Measurements from ENCODE around the gene CRELD2. TPM values are rescaled to one million over a fixed set of nuclear protein-coding genes. Genes with fewer than 3 reads are reported as not detected.
"Not testable (repeated sequence)": the region's sequence is repeated elsewhere in the genome, so short reads cannot be mapped to it uniquely, and the experiment has no call there.

CRELD2 gene
- total and polyA plus RNA-seq, 4 donors: 12.6 to 43.5 (median 36.4) TPM

GRCh38 chr22:49943771-49944398 is 25.5 kb downstream of the CRELD2 start:
- H3K9me3 ChIP-seq (ENCODE audit: control insufficient read depth, low read length): no peaks in the 10 kb centered on the region
- no peak overlapping the region for H3K4me3 ChIP-seq (ENCODE audit: low read length in 2 of 2)
- H3K4me1 ChIP-seq (ENCODE audit: control insufficient read depth in 1 of 2, insufficient read depth in 2 of 2, low read length in 2 of 2): no peaks in the 10 kb centered on the region
- H3K27ac ChIP-seq (ENCODE audit: low read depth in 1 of 2, low read length in 2 of 2): no peak overlapping the region
- intact Hi-C loops (cut with DNase I): no loop called here
- 89 to 90% methylated on average over 25 of the region's 25 CpGs for WGBS, 2 donors
- no peaks in the 10 kb centered on the region for H3K36me3 ChIP-seq (ENCODE audit: control insufficient read depth in 1 of 2, insufficient read depth in 2 of 2, low read length in 1 of 2)
- ATAC-seq (ENCODE audit: low FRiP score) (no peak), DNase-seq (no peak)
- no peaks in the 10 kb centered on the region for H3K27me3 ChIP-seq (ENCODE audit: control insufficient read depth in 1 of 2, insufficient read depth in 2 of 2, low read length in 1 of 2)

GRCh38 chr22:49944399-49944891 is 26.0 kb downstream of the CRELD2 start:
- intact Hi-C loops (cut with DNase I): no loop called here
- Histone ChIP-seq H3K27me3 (ENCODE audit: control insufficient read depth in 1 of 2, insufficient read depth in 2 of 2, low read length in 1 of 2) (no peaks in the 10 kb centered on the region), H3K4me3 (ENCODE audit: low read length in 2 of 2) (no peak overlapping the region), H3K9me3 (ENCODE audit: control insufficient read depth, low read length) (no peaks in the 10 kb centered on the region), H3K36me3 (ENCODE audit: control insufficient read depth in 1 of 2, insufficient read depth in 2 of 2, low read length in 1 of 2) (no peaks in the 10 kb centered on the region), H3K27ac (ENCODE audit: low read depth in 1 of 2, low read length in 2 of 2) (no peak overlapping the region), H3K4me1 (ENCODE audit: control insufficient read depth in 1 of 2, insufficient read depth in 2 of 2, low read length in 2 of 2) (no peaks in the 10 kb centered on the region)
- ATAC-seq (ENCODE audit: low FRiP score) (no peak), DNase-seq (no peak)
- WGBS, 2 donors: 96% methylated on average over 13 of the region's 13 CpGs

- H3K4me1 ChIP-seq (ENCODE audit: control insufficient read depth in 1 of 2, insufficient read depth in 2 of 2, low read length in 2 of 2); H3K27ac ChIP-seq (ENCODE audit: low read depth in 1 of 2, low read length in 2 of 2); H3K4me3 ChIP-seq (ENCODE audit: low read length in 2 of 2); H3K27me3 ChIP-seq (ENCODE audit: control insufficient read depth in 1 of 2, insufficient read depth in 2 of 2, low read length in 1 of 2); H3K36me3 ChIP-seq (ENCODE audit: control insufficient read depth in 1 of 2, insufficient read depth in 2 of 2, low read length in 1 of 2); ATAC-seq (ENCODE audit: low FRiP score); H3K9me3 ChIP-seq (ENCODE audit: control insufficient read depth, low read length); DNase-seq; intact Hi-C loops (cut with DNase I): not testable (repeated sequence)
- WGBS, 2 donors: 89 to 92% methylated on average over 17 of the region's 17 CpGs
These were observed 26.8 kb downstream of the CRELD2 start for GRCh38 chr22:49945042-49945794.

- H3K9me3 ChIP-seq (ENCODE audit: control insufficient read depth, low read length): no peaks in the 10 kb centered on the region
- no peaks in the 10 kb centered on the region for H3K27me3 ChIP-seq (ENCODE audit: control insufficient read depth in 1 of 2, insufficient read depth in 2 of 2, low read length in 1 of 2)
- no peak for ATAC-seq (ENCODE audit: low FRiP score)
- no peak for DNase-seq
- H3K27ac ChIP-seq (ENCODE audit: low read depth in 1 of 2, low read length in 2 of 2): no peak overlapping the region
- H3K4me3 ChIP-seq (ENCODE audit: low read length in 2 of 2): no peak overlapping the region
- intact Hi-C loops (cut with DNase I): no loop called here
- 92 to 93% methylated on average over 17 of the region's 17 CpGs for WGBS, 2 donors
- no peaks in the 10 kb centered on the region for H3K4me1 ChIP-seq (ENCODE audit: control insufficient read depth in 1 of 2, insufficient read depth in 2 of 2, low read length in 2 of 2)
- no peaks in the 10 kb centered on the region for H3K36me3 ChIP-seq (ENCODE audit: control insufficient read depth in 1 of 2, insufficient read depth in 2 of 2, low read length in 1 of 2)
These were observed 28.3 kb downstream of the CRELD2 start for GRCh38 chr22:49946612-49947295.

GRCh38 chr22:49947296-49947622 is 28.8 kb downstream of the CRELD2 start:
- Histone ChIP-seq H3K9me3 (ENCODE audit: control insufficient read depth, low read length) (no peaks in the 10 kb centered on the region), H3K36me3 (ENCODE audit: control insufficient read depth in 1 of 2, insufficient read depth in 2 of 2, low read length in 1 of 2) (no peaks in the 10 kb centered on the region), H3K27me3 (ENCODE audit: control insufficient read depth in 1 of 2, insufficient read depth in 2 of 2, low read length in 1 of 2) (no peaks in the 10 kb centered on the region), H3K4me1 (ENCODE audit: control insufficient read depth in 1 of 2, insufficient read depth in 2 of 2, low read length in 2 of 2) (no peaks in the 10 kb centered on the region), H3K27ac (ENCODE audit: low read depth in 1 of 2, low read length in 2 of 2) (no peak overlapping the region), H3K4me3 (ENCODE audit: low read length in 2 of 2) (no peak overlapping the region)
- intact Hi-C loops (cut with DNase I): no loop called here
- no peak for ATAC-seq (ENCODE audit: low FRiP score)
- DNase-seq: no peak
- 85 to 86% methylated on average over 6 of the region's 6 CpGs for WGBS, 2 donors

GRCh38 chr22:49948116-49948957 is 29.9 kb downstream of the CRELD2 start:
- DNase-seq (no peak), ATAC-seq (ENCODE audit: low FRiP score) (no peak)
- Histone ChIP-seq H3K9me3 (ENCODE audit: control insufficient read depth, low read length) (no peaks in the 10 kb centered on the region), H3K36me3 (ENCODE audit: control insufficient read depth in 1 of 2, insufficient read depth in 2 of 2, low read length in 1 of 2) (no peaks in the 10 kb centered on the region), H3K27ac (ENCODE audit: low read depth in 1 of 2, low read length in 2 of 2) (no peak overlapping the region), H3K4me3 (ENCODE audit: low read length in 2 of 2) (no peak overlapping the region), H3K4me1 (ENCODE audit: control insufficient read depth in 1 of 2, insufficient read depth in 2 of 2, low read length in 2 of 2) (no peaks in the 10 kb centered on the region), H3K27me3 (ENCODE audit: control insufficient read depth in 1 of 2, insufficient read depth in 2 of 2, low read length in 1 of 2) (no peaks in the 10 kb centered on the region)
- WGBS, 2 donors: 90 to 91% methylated on average over 23 of the region's 23 CpGs
- intact Hi-C loops (cut with DNase I): no loop called here

GRCh38 chr22:49948958-49949913 is 30.8 kb downstream of the CRELD2 start:
- DNase-seq: no peak
- no peak for ATAC-seq (ENCODE audit: low FRiP score)
- intact Hi-C loops (cut with DNase I): no loop called here
- H3K27me3 ChIP-seq (ENCODE audit: control insufficient read depth in 1 of 2, insufficient read depth in 2 of 2, low read length in 1 of 2): no peaks in the 10 kb centered on the region
- 90 to 92% methylated on average over 39 to 42 of the region's 42 CpGs for WGBS, 2 donors
- no peaks in the 10 kb centered on the region for H3K4me1 ChIP-seq (ENCODE audit: control insufficient read depth in 1 of 2, insufficient read depth in 2 of 2, low read length in 2 of 2)
- H3K27ac ChIP-seq (ENCODE audit: low read depth in 1 of 2, low read length in 2 of 2): no peak overlapping the region
- H3K9me3 ChIP-seq (ENCODE audit: control insufficient read depth, low read length): no peaks in the 10 kb centered on the region
- H3K36me3 ChIP-seq (ENCODE audit: control insufficient read depth in 1 of 2, insufficient read depth in 2 of 2, low read length in 1 of 2): no peaks in the 10 kb centered on the region
- H3K4me3 ChIP-seq (ENCODE audit: low read length in 2 of 2): no peak overlapping the region

- intact Hi-C loops (cut with DNase I): no loop called here
- Histone ChIP-seq H3K27me3 (ENCODE audit: control insufficient read depth in 1 of 2, insufficient read depth in 2 of 2, low read length in 1 of 2) (no peaks in the 10 kb centered on the region), H3K9me3 (ENCODE audit: control insufficient read depth, low read length) (no peaks in the 10 kb centered on the region), H3K4me3 (ENCODE audit: low read length in 2 of 2) (no peak overlapping the region), H3K4me1 (ENCODE audit: control insufficient read depth in 1 of 2, insufficient read depth in 2 of 2, low read length in 2 of 2) (no peaks in the 10 kb centered on the region), H3K27ac (ENCODE audit: low read depth in 1 of 2, low read length in 2 of 2) (no peak overlapping the region), H3K36me3 (ENCODE audit: control insufficient read depth in 1 of 2, insufficient read depth in 2 of 2, low read length in 1 of 2) (no peaks in the 10 kb centered on the region)
- 89 to 96% methylated on average over 11 of the region's 11 CpGs for WGBS, 2 donors
- ATAC-seq (ENCODE audit: low FRiP score) (no peak), DNase-seq (no peak)
These were observed 31.5 kb downstream of the CRELD2 start for GRCh38 chr22:49949914-49950292.
